ENCODE measurements around the gene CDK7.
A peak's percentile ranks its signal among the peaks of the same experiment; 100 is the strongest.

CDK7 gene

GRCh38 chr5:69238760-69239251, 4.1 kb downstream of the CDK7 start:
- peak; percentile 96 for DNase-seq

- DNase-seq, result no peak
Observed at GRCh38 chr5:69242215-69242927, 7.7 kb downstream of the CDK7 start.

DNA sequence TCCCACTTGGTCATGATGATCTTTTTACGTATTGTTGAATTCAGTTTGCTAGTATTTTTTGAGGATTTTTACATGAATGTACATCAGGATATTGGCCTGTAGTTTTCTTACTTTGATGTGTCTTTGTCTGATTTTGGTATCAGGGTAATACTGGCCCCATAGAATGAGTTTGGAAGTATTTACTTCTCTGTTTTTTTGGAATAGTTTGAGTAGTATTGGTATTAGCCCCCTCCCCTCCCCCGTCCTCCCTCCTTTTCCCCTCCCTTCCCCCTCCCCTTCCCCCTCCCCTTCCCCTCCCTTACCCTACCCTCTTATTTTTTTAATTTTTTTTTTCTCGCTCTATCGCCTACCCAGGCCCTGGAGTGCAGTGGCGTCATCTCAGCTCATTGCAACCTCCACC, 10.3 kb downstream of the CDK7 start:
- no peak for DNase-seq

- no peak for DNase-seq
Observed at GRCh38 chr5:69248019-69248418, 13.3 kb downstream of the CDK7 start.

GRCh38 chr5:69250593-69250992, 15.9 kb downstream of the CDK7 start:
- DNase-seq, result no peak

- no peak for DNase-seq
Observed at GRCh38 chr5:69252437-69252836, 17.8 kb downstream of the CDK7 start.

DNA sequence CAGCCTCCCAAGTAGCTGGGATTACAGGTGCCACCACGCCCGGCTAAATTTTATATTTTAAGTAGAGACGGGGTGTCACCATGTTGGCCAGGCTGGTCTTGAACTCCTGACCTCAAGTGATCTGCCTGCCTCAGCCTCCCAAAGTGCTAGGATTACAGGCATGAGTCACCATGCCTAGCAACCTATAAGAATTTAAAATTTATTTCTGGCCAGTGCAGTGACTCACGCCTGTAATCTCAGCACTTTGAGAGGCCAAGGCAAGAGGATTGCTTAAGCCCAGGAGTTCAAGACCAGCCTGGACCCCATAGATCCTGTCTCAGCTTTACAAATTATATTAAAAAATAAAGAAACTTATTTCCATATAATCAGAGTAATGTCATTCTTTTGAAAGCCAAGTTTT, 21.3 kb downstream of the CDK7 start:
- DNase-seq, result peak; percentile 63

DNA sequence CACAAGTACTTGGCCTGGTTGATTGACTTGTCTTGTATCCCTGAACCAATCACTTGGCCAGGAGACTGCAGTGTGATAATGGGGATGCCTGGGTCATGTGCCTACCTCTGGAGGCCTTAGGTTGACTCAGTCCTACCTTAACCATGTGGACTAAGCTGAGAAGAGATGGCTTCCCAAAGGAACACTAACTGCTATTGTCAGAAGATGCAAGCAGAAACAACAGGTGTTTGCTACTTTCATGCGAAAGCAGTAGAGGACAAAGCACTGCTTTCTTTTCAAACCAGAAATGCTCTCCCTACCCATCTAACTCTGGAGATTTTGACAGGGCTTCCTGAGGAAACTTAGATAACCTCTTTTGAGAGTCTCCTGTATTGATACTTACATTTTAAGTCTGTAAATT, 22.9 kb downstream of the CDK7 start:
- DNase-seq, result no peak

DNA sequence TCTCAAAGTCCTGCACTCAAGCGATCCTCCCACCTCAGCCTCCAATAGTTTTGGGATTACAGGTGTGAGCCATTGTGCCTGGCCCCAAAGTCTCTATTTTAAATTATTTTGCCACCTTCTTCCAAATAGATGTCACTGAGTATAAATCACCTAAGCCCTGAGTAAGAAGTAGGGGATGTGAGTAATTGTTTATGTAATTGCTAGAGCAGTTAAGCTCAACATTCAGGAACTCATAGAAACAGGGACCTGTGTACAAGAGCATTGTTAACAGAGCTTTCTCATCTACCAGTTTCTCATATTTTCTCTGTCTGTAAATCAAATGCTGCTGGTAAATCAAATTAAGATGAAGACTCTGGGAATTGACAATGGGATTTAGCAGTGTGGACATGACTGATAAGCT, 26.3 kb downstream of the CDK7 start:
- peak; percentile 80 for DNase-seq

DNA sequence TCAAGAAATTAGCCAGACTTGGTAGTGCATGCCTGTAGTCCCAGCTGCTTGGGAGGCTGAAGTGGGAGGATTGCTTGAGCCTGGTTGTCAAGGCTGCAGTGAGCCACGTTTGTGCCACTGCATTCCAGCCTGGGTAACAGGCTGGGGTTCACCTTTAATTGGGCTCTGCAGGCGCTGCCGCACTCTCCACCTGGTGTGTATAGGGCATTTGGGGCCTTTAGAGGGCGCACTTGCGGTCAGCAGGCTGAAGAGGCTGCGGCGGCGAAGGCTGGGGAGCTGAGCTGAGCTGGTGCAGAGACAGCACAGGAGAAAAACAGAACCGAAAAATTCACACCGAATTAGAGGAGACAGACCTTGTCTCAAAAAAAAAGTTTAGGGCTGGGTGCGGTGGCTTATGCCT, 31.2 kb downstream of the CDK7 start:
- no peak for DNase-seq

DNA sequence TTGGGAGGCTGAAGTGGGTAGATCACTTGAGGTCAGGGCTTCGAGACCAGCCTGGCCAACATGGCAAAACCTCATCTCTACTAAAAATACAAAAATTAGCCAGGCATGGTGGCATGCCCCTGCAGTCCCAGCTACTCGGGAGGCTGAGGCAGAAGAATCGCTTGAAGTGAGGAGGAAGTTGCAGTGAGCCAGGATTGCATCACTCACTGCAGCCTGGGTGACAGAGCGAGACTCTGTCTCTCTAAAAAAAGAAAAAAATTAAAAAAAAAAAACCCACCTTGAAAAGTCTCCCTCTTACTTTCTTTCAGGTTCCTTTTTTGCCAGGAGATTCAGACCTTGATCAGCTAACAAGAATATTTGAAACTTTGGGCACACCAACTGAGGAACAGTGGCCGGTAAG, 34.2 kb downstream of the CDK7 start:
- no peak for DNase-seq

DNA sequence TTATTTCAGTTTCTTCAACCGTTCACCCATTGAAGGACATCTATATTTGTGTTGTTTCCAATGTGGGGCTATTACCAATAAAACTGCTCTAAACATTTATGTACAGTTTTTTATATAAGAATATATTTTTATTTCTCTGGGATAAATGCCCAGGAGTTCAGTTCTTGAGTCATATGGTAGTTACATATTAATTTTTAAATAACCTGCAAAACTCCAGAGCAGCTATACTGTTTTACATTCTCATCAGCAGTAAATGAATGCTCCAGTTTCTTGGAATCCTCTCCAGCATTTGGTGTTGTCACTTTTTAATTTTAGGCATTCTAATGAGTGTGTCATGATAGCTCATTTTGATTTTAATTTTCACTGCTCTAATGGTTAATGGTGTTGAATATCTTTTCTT, 36.2 kb downstream of the CDK7 start:
- DNase-seq, result no peak

GRCh38 chr5:69271376-69271775, 36.7 kb downstream of the CDK7 start:
- peak; percentile 35 for DNase-seq

- no peak for DNase-seq
Observed at GRCh38 chr5:69275563-69275962, 40.9 kb downstream of the CDK7 start.

DNA sequence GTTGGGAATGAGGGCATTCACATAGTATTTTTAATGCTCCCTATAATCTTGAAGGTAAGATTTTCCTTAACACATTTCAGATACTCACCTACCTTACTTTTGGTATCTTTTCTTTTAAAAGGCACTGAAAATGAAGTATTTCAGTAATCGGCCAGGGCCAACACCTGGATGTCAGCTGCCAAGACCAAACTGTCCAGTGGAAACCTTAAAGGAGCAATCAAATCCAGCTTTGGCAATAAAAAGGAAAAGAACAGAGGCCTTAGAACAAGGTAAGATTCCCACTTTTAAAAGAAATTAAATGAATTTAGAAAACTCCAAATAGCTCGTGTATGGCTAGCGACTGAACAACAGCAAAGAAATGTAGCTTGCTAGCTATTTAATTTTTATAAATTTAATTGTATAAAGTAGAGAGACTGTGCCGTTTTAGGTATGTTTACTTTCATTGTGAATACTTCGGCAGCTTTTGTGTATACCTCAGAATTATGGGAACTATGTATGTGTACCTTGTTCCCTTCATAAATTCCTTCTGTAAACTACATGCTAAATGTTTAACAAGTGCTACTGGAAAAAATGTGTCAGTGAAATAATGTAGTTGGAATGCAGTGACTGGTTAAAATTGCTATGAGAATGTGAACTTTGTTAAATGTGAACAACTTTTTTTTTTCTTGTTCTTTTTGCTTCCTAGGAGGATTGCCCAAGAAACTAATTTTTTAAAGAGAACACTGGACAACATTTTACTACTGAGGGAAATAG, 41.9 kb downstream of the CDK7 start:
- peak; percentile 67 for DNase-seq

DNA sequence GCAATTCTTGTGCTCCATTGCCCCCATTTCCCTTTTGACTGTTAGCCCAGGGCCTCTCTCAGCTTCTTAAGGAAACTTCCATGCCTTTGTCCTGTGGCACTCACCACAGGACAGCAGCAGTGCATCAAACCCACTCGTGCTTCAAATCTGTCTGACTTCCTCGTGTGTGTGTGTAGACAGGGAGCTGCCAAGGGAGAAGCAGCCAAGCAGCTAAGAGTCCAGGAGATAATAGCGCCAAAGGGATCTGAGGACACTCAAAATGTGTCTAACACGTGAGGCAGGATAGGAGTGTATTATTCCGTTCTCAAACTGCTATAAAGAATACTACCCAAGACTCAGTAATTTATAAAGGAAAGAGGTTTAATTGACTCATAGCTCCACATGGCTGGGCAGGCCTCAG, 44.8 kb downstream of the CDK7 start:
- no peak for DNase-seq

- DNase-seq, result no peak
Observed at GRCh38 chr5:69281114-69281513, 46.4 kb downstream of the CDK7 start.

- no peak for DNase-seq
Observed at GRCh38 chr5:69284203-69284602, 49.5 kb downstream of the CDK7 start.

GRCh38 chr5:69285448-69286116, 50.9 kb downstream of the CDK7 start:
- DNase-seq, result no peak

DNA sequence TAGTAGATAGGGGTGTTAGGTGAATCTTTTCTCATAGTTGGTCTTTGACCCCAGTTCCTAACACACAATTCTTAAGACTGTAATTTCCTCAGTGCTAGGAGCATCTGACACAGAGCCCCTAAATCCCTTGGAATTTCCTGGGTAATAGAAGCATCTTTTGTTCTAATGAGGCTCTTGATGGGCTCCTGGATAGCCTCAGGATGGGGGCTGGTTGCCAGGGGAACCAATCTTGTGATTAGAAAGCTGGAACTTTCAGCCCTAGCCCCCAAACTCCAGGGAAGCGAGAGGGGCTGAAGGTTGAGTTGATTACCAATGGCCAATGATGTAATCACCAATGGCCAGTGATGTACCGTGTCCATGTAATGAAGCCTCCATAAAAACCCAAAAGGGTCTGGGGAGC, 53.4 kb downstream of the CDK7 start:
- DNase-seq, result no peak

- no peak for DNase-seq
Observed at GRCh38 chr5:69288688-69289087, 54.0 kb downstream of the CDK7 start.

DNA sequence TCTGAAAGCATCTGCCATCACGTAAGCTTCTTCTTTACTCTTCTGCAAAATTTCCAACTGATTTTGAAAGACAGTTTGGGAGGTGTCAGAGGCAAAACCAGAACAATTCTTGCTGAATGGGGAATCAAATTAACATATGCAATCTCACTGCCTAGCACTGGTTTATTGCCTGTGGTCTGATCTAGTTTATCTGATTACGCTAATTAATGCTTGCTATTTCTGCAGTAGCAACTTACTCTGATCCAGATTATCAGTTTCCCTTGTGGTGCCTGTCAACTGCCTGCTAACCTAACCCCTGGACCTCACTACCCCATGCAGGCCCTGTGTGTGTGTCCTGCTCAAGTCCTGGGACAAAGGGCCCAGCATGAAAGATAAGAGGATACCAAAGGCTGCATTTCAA, 57.6 kb downstream of the CDK7 start:
- DNase-seq, result no peak

DNA sequence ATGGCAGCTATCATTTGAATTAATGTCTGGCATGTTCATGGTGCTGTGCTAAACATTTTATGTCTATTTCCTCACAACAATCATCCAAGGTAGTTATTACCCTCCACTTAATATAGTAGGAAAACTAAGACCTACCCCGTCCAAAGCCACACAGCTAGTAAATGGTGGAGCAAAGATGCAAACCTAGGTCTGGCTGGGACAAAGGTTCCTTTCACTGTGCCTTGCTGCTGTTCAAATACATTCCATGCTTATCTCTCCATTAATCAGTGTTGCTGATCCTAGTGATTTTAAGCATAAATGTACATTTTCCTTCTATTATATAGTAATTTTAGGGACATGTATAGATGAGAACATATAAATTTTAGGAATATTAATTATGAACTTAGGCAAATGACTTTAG, 59.2 kb downstream of the CDK7 start:
- DNase-seq, result no peak
